GM18511 (cell line): Measurements from ENCODE around the gene BASP1.
A peak's percentile ranks its signal among the peaks of the same experiment; 100 is the strongest.
"Not testable (repeated sequence)": the region's sequence is repeated elsewhere in the genome, so short reads cannot be mapped to it uniquely, and the experiment has no call there.

ENCODE experiments used
- ATAC-seq: cut with Tn5 transposase; IDR thresholded peaks from one replicate; pipeline ENCODE4 v1.9.1; 2021; ENCODE audit warnings: mild to moderate bottlenecking, moderate library complexity; ENCODE audit not compliant: unreplicated experiment

Gene BASP1

GRCh38 chr5:17249029-17249634, 31.7 kb downstream of the BASP1 start:
- no peak for ATAC-seq

GRCh38 chr5:17249841-17250240, 32.4 kb downstream of the BASP1 start:
- not testable (repeated sequence) for ATAC-seq

- ATAC-seq, result no peak
These were observed 35.1 kb downstream of the BASP1 start for GRCh38 chr5:17252543-17252942.

- peak; percentile 71 for ATAC-seq
These were observed 38.1 kb downstream of the BASP1 start for GRCh38 chr5:17255471-17256021.

GRCh38 chr5:17256171-17256570, 38.7 kb downstream of the BASP1 start:
- no peak for ATAC-seq

GRCh38 chr5:17256839-17257238, 39.4 kb downstream of the BASP1 start:
- no peak for ATAC-seq

GRCh38 chr5:17257705-17258273, 40.4 kb downstream of the BASP1 start:
- peak; percentile 75 for ATAC-seq

- ATAC-seq, result no peak
These were observed 41.0 kb downstream of the BASP1 start for GRCh38 chr5:17258431-17258830.

GRCh38 chr5:17259012-17259411, 41.6 kb downstream of the BASP1 start:
- ATAC-seq, result not testable (repeated sequence)

GRCh38 chr5:17259630-17260257, 42.3 kb downstream of the BASP1 start:
- ATAC-seq, result no peak

- ATAC-seq, result no peak
These were observed 43.1 kb downstream of the BASP1 start for GRCh38 chr5:17260549-17260948.

GRCh38 chr5:17261075-17261474, 43.6 kb downstream of the BASP1 start:
- no peak for ATAC-seq

- no peak for ATAC-seq
These were observed 47.6 kb downstream of the BASP1 start for GRCh38 chr5:17265041-17265440.

- peak; percentile 62 for ATAC-seq
These were observed 49.7 kb downstream of the BASP1 start for GRCh38 chr5:17267106-17267505.

- peak; percentile 79 for ATAC-seq
These were observed 51.8 kb downstream of the BASP1 start for GRCh38 chr5:17269201-17269600.

GRCh38 chr5:17272111-17272510, 54.7 kb downstream of the BASP1 start:
- no peak for ATAC-seq

GRCh38 chr5:17275289-17276158, 58.1 kb downstream of the BASP1 start:
- ATAC-seq, result no peak

GRCh38 chr5:17276445-17276844, 59.0 kb downstream of the BASP1 start:
- ATAC-seq, result peak; percentile 85

GRCh38 chr5:17277907-17278306, 60.5 kb downstream of the BASP1 start:
- peak; percentile 41 for ATAC-seq

GRCh38 chr5:17278931-17279330, 61.5 kb downstream of the BASP1 start:
- no peak for ATAC-seq

- no peak for ATAC-seq
These were observed 62.1 kb downstream of the BASP1 start for GRCh38 chr5:17279487-17279886.
